GM12878 (cell line): Measurements from ENCODE around the gene RABEP1. TPM values are rescaled to one million over a fixed set of nuclear protein-coding genes. Genes with fewer than 3 reads are reported as not detected.

Experiments
- BACH1 ChIP-seq: fragments of 450-650 bp; IDR thresholded peaks from 2 replicates; pipeline ENCODE4 v1.6.1; 2017; ENCODE audit warnings: mild to moderate bottlenecking, borderline replicate concordance
- BCL11A ChIP-seq: IDR thresholded peaks from 2 replicates; pipeline ENCODE4 v1.6.1; 2011; ENCODE audit warnings: low read depth, low read length
- BHLHE40 ChIP-seq, 2 experiments: fragments of 450-650 bp in 1 of 2; IDR thresholded peaks; 2 replicates each; pipeline ENCODE4 v1.6.1; 2011 to 2017; ENCODE audit warnings: low read depth in 2 of 2, borderline replicate concordance in 1 of 2, improper control_type of control experiment in 1 of 2, low read length in 1 of 2, mild to moderate bottlenecking in 1 of 2
- CBX3 ChIP-seq: fragments of 200-600 bp; sonication (generic); IDR thresholded peaks from 2 replicates; pipeline ENCODE4 v1.6.1; 2016; ENCODE audit warnings: low read depth, borderline replicate concordance
- E4F1 ChIP-seq: fragments of 450-650 bp; IDR thresholded peaks from 2 replicates; pipeline ENCODE4 v1.6.1; 2018; ENCODE audit warnings: borderline replicate concordance, mild to moderate bottlenecking; ENCODE audit not compliant: partially characterized antibody
- EP300 ChIP-seq, 2 experiments: fragments of 150-350 bp in 1 of 2; IDR thresholded peaks; 2 replicates each; pipeline ENCODE4 v1.6.1; 2011 to 2012; ENCODE audit warnings: low read depth in 2 of 2, low read length in 2 of 2, borderline replicate concordance in 1 of 2, improper control_type of control experiment in 1 of 2, inconsistent platforms in 1 of 2; ENCODE audit not compliant: control insufficient read depth in 1 of 2
- GABPA ChIP-seq: IDR thresholded peaks from 2 replicates; pipeline ENCODE4 v1.6.1; 2014; ENCODE audit warnings: antibody characterized with exemption, low read depth, mild to moderate bottlenecking, inconsistent platforms
- HDAC2 ChIP-seq: fragments of 200-600 bp; sonication (generic); IDR thresholded peaks from 2 replicates; pipeline ENCODE4 v1.6.1; 2017
- HSF1 ChIP-seq: fragments of 150-350 bp; IDR thresholded peaks from 2 replicates; pipeline ENCODE4 v1.6.1; 2014; ENCODE audit warnings: mild to moderate bottlenecking, low read depth, low read length
- MEF2A ChIP-seq: IDR thresholded peaks from 2 replicates; pipeline ENCODE4 v1.6.1; 2011; ENCODE audit warnings: low read depth, mild to moderate bottlenecking, low read length, moderate library complexity; ENCODE audit not compliant: insufficient read depth
- NFIC ChIP-seq: IDR thresholded peaks from 2 replicates; pipeline ENCODE4 v1.6.1; 2012; ENCODE audit warnings: low read depth, mild to moderate bottlenecking, inconsistent platforms, low read length, moderate library complexity
- NFXL1 ChIP-seq: fragments of 450-650 bp; IDR thresholded peaks from 2 replicates; pipeline ENCODE4 v1.6.1; 2017; ENCODE audit warnings: antibody characterized with exemption, mild to moderate bottlenecking, borderline replicate concordance
- PKNOX1 ChIP-seq: fragments of 450-650 bp; IDR thresholded peaks from 2 replicates; pipeline ENCODE4 v1.6.1; 2016; ENCODE audit warnings: mild to moderate bottlenecking
- POLR2A ChIP-seq: IDR thresholded peaks from 2 replicates; pipeline ENCODE4 v1.6.1; 2011; ENCODE audit warnings: low read depth, mild to moderate bottlenecking, low read length
- POLR2AphosphoS5 ChIP-seq: IDR thresholded peaks from 2 replicates; pipeline ENCODE4 v1.6.1; 2011; ENCODE audit warnings: mild to moderate bottlenecking, low read length, inconsistent platforms
- RCOR1 ChIP-seq: conservative IDR thresholded peaks from 2 replicates; pipeline ENCODE4 v1.6.1; 2012; ENCODE audit warnings: low read depth, low read length, improper control_type of control experiment
- SMARCA5 ChIP-seq: fragments of 450-650 bp; IDR thresholded peaks from 2 replicates; pipeline ENCODE4 v1.6.1; 2017; ENCODE audit warnings: mild to moderate bottlenecking
- YBX1 ChIP-seq: fragments of 450-650 bp; IDR thresholded peaks from 2 replicates; pipeline ENCODE4 v1.6.1; 2016; ENCODE audit warnings: antibody characterized with exemption
- ZBTB11 ChIP-seq: fragments of 450-650 bp; formaldehyde crosslinking; IDR thresholded peaks from 2 replicates; pipeline ENCODE4 v1.5.0; 2022; ENCODE audit warnings: mild to moderate bottlenecking, missing genetic modification characterization
- ZBTB33 ChIP-seq: fragments of 450-650 bp; IDR thresholded peaks from 2 replicates; pipeline ENCODE4 v1.6.1; 2017; ENCODE audit warnings: mild to moderate bottlenecking
- ZNF217 ChIP-seq: fragments of 450-650 bp; IDR thresholded peaks from 2 replicates; pipeline ENCODE4 v1.6.1; 2017; ENCODE audit warnings: antibody characterized with exemption, mild to moderate bottlenecking
- polyA plus RNA-seq, 11 experiments: library from polyadenylated mRNA; depleted of rRNA in 4 of 11; unstranded in 6 of 11; stranded (reverse) in 5 of 11; fragments of >200 nt; fragmentation: Nextera tagmentation in 4 of 11; fragmentation: Illumina TruSeq in 1 of 11; extraction: Ambion mirVana in 4 of 11; extraction: Trizol in 1 of 11; gene quantifications; 1 replicate in 1 of 11; 2 replicates in 10 of 11; pipeline versions ENCODE4 v1.2.1 to v1.2.3, GENCODE V29; 2011 to 2016; ENCODE audit warnings: inconsistent platforms in 2 of 11, missing spikeins in 2 of 11, low read depth in 1 of 11
- total RNA-seq, 4 experiments: library from RNA; depleted of rRNA in 3 of 4; stranded (reverse); fragments of >200 nt in 3 of 4; fragmentation: Illumina TruSeq in 1 of 4; extraction: Trizol in 1 of 4; gene quantifications; 2 replicates each; pipeline versions ENCODE4 v1.2.1 to v1.2.3, GENCODE V29; 2013 to 2021

Gene RABEP1
- total and polyA plus RNA-seq, 10 of the 15 experiments (the other 5 are each of a cell fraction or from before 2014, with no cell fraction given): 13.4 to 71.4 (median 59.8) TPM

- TF ChIP-seq PKNOX1 (no peak), RCOR1 (no peak), SMARCA5 (no peak), NFXL1 (no peak), BCL11A (no peak), BACH1 (no peak), HDAC2 (no peak), YBX1 (no peak), GABPA (no peak), MEF2A (no peak), POLR2A (peak; percentile 27; the same call in 1 of the 2 replicates), BHLHE40 (IDR thresholded peaks at IDR 0.05; ENCODE audit: borderline replicate concordance in 1 of 2, low read depth in 2 of 2, low read length in 1 of 2) (no peak), E4F1 (no peak), CBX3 (no peak), NFIC (no peak), EP300 (IDR thresholded peaks at IDR 0.05; ENCODE audit: borderline replicate concordance in 1 of 2, control insufficient read depth in 1 of 2, low read depth in 2 of 2, low read length in 2 of 2) (no peak), ZNF217 (no peak), POLR2AphosphoS5 (peak; percentile 27; the same call in 1 of the 2 replicates), HSF1 (no peak), ZBTB11 (CRISPR knock-in tag) (no peak; the same call in 1 of the 2 replicates), ZBTB33 (no peak)
Observed at GRCh38 chr17:5236938-5237540, 45.0 kb upstream of the RABEP1 start (continued).
